HEK293T (cell line): ENCODE results near the gene PBX2.

Experiments used
- ARNT ChIP-seq: fragments of 450-650 bp; IDR thresholded peaks from 2 replicates; pipeline ENCODE4 v1.6.1; 2017; ENCODE audit warnings: mild to moderate bottlenecking
- BHLHE40 ChIP-seq: fragments of 450-650 bp; IDR thresholded peaks from 2 replicates; pipeline ENCODE4 v1.6.1; 2016; ENCODE audit warnings: mild to moderate bottlenecking, moderate library complexity, borderline replicate concordance
- ELF4 ChIP-seq: fragments of 450-650 bp; IDR thresholded peaks from 2 replicates; pipeline ENCODE4 v1.6.1; 2017; ENCODE audit warnings: antibody characterized with exemption
- FOXA1 ChIP-seq: fragments of 450-650 bp; IDR thresholded peaks from 2 replicates; pipeline ENCODE4 v1.6.1; 2016; ENCODE audit warnings: mild to moderate bottlenecking
- FOXK2 ChIP-seq: fragments of 450-650 bp; IDR thresholded peaks from 2 replicates; pipeline ENCODE4 v1.6.1; 2016; ENCODE audit warnings: mild to moderate bottlenecking
- FOXM1 ChIP-seq: fragments of 450-650 bp; IDR thresholded peaks from 2 replicates; pipeline ENCODE4 v1.6.1; 2017; ENCODE audit warnings: mild to moderate bottlenecking, borderline replicate concordance
- HDGF ChIP-seq: fragments of 450-650 bp; IDR thresholded peaks from 2 replicates; pipeline ENCODE4 v1.6.1; 2017; ENCODE audit warnings: antibody characterized with exemption, borderline replicate concordance
- L3MBTL2 ChIP-seq: fragments of 450-650 bp; conservative IDR thresholded peaks from 2 replicates; pipeline ENCODE4 v1.6.1; 2016; ENCODE audit warnings: mild to moderate bottlenecking
- LEF1 ChIP-seq: fragments of 450-650 bp; IDR thresholded peaks from 2 replicates; pipeline ENCODE4 v1.6.1; 2017; ENCODE audit warnings: mild to moderate bottlenecking, borderline replicate concordance
- NFRKB ChIP-seq: fragments of 450-650 bp; IDR thresholded peaks from 2 replicates; pipeline ENCODE4 v1.6.1; 2016; ENCODE audit warnings: mild to moderate bottlenecking, moderate library complexity
- SP1 ChIP-seq: fragments of 450-650 bp; IDR thresholded peaks from 2 replicates; pipeline ENCODE4 v1.6.1; 2017
- TARDBP ChIP-seq: fragments of 450-650 bp; IDR thresholded peaks from 2 replicates; pipeline ENCODE4 v1.6.1; 2016

DNA sequence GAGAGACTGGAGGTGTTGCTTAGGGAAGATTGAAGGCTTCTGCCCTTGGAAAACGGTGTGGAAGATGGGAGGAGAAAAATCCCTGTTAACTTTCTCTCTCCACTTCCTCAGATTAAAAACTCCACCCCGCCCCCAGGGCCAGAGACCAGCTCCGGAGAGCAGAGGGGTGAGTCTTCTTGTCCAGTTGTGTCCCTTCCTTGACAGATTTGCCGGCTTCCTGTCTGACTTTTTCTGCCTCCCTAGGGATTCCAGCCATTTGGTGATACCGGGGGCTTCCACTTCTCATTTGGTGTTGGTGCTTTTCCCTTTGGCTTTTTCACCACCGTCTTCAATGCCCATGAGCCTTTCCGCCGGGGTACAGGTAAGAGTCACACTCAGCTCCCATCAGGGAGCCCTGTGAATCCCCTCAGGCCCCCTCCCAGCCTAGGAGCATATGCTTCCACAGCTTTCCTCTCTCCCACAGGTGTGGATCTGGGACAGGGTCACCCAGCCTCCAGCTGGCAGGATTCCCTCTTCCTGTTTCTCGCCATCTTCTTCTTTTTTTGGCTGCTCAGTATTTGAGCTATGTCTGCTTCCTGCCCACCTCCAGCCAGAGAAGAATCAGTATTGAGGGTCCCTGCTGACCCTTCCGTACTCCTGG, 10.1 kb downstream of the PBX2 start:
- no peak for TF ChIP-seq NFRKB
- TF ChIP-seq LEF1 = no peak
- no peak for TF ChIP-seq SP1
- TF ChIP-seq FOXA1 = no peak
- TF ChIP-seq FOXK2 = no peak
- no peak for TF ChIP-seq FOXM1
- TF ChIP-seq TARDBP = no peak
- TF ChIP-seq ARNT = no peak
- no peak for TF ChIP-seq L3MBTL2
- TF ChIP-seq ELF4 = no peak
- no peak for TF ChIP-seq HDGF
- no peak for TF ChIP-seq BHLHE40
